Cortex of kidney (tissue), 1 donor: ENCODE data around the gene FRMD4A.

ENCODE experiments used
- DNase-seq: peaks from one replicate; lab custom pipeline; 2025; lab: John Stamatoyannopoulos, UW

The FRMD4A gene

DNA sequence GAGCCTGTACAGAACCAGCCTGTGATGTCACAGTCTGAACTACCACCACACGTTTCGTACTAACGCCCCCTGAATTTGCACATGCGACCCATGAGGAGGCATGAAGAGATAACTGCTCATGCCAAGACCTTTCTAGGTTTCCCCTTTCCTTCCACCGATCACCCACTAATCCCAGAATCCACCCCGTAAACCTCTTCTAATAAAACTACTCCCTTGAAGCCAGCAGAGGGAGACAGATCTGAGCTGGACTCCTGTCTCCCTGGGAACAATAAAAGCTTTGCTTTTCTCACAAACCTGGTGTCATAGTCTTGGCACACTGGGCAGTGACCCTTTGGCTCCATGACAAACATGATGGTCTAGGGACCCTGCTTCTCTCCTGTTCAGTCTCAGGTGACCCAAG, 144.5 kb downstream of the FRMD4A start:
- no peak for DNase-seq

- DNase-seq = no peak
Measured at GRCh38 chr10:14185316-14186045, 145.2 kb downstream of the FRMD4A start.

- no peak for DNase-seq
Measured at GRCh38 chr10:14184841-14185315, 145.8 kb downstream of the FRMD4A start.

GRCh38 chr10:14182781-14183180, 147.9 kb downstream of the FRMD4A start:
- DNase-seq = no peak

DNA sequence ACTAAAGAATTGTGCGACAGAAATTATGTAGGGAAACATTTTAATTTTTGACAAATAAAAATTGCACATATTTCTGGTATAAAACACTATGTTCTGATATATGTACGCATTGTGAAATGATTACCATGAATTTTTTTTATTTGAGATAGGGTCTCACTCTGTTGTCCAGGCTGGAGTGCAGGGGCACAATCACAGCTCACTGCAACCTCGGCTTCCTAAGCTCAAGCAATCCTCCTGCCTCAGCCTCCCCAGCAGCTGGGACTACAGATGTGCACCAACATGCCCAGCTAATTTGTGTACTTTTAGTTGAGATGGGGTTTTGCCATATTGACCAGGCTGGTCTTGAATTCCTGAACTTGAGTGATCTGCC, 149.2 kb downstream of the FRMD4A start:
- DNase-seq = no peak

GRCh38 chr10:14180911-14181566, 149.7 kb downstream of the FRMD4A start:
- no peak for DNase-seq

DNA sequence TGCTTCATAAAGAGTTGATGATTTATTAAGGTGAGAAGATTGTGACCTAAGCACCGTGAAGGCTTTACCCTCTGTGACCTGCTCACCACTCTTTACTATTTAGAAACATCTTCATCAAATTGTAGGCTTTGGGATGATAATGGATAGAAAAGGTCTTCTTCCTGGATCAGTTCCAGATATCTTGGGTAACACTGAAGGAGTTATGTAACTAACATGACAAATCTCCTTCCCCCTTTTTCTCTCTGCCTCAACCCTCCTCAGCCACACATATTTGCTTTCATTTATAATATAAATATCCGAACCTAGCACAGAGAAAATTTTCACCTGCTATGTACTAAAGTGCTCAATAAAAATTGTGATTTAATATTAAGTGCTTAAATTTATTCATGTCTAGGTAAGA, 151.5 kb downstream of the FRMD4A start:
- DNase-seq = no peak

DNA sequence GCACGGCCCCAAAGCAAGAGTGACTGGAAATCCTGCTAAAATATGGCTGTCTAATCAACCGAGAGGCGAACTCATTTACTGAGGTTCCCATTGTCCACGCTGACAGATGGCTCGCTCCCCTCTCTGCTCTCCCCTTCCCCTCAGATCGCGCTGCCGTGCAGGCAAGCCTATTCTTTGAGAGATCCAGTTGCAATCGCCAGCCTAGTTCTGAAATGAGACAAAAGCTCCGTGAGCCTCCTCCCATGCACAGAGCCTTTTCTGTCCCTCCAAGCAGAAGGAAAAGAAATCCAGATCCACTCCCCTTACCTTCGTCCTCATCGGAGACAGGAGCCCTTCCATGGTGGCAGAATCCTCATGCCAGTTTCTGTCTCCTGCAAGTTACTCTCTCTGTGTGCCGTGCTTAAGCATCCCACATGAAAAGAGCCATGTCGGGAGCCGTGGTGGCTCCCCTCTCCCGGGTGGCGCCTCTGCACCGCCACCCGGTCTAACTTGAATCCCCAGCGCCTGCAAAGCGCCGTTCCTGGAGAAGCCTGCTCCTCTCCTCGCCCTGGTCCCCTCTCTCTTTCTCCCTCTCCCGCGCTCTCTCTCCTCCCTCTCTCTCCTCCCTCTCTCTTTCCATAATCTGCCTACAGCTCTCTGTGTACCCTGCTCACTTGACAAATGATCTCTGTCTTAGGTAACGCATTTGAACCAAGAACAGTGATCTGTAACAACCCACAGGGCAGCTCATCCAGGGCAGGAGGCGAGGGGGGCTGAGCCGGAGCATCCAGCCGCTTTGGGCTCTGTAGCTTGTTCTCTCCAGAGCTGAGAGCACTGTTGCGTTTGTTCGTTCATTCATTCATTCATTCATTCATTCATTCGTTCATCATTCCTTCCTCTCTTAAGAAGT, 156.8 kb downstream of the FRMD4A start:
- no peak for DNase-seq

DNA sequence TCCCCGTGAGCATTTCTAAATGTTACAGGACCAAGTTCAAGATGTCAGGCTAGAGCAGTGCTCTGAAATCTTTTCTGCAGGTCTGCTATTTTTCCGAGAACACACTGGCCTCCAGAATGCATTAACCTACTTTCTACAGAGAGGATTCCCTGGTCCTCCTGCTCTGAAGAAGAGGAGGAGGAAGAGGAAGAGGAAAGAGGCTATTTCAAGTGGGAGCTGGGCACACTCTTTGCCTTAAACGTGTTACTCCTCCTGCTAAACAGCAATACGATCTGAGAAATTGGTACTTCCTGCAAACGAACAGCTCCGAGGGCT, 157.4 kb downstream of the FRMD4A start:
- DNase-seq = no peak

DNA sequence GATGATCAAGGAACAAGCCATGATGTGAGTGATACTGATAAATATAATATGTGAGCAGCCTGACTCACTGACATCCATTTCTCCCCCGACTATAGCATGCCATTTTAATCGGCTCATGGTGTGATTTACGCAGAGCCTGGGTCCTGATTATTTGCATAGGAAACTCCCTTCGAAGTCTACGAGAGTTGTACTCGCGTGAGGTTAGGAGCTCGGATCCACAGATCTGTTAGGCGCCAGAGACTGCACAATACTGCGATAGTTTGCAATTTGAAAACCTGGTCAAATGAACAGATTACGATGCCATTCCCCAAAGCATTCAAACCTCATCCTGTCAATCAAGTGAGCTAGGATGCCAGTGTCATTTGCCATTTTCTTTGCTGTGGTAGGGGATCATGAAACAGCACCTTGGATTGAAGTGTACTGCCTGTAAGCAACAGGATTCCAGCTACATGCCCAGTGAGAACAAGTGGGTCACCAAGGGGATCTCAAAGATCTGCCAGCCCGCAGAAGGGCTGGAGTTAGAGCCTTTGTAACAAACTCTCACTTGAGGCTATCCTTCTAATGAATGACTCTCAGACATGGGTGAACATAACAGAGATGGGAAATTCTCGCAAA, 158.3 kb downstream of the FRMD4A start:
- DNase-seq = no peak

DNA sequence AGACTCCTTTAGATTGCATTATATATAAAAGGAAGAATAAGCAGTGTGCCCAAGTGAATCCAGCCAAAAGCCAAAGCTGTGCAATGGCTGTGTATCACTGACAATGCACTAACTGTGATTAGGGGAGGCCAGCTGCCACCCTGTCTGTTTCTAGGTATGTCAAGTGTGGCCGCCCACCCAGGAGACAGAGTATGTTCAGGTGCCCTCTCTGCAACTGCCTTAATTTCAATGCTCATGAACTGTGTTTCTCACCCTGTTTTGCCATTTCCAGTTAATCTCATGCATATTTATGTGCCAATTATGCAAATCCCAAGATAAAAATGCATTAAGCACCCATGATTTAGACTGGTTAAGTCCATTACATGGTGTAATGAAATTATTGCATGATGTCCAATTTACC, 159.4 kb downstream of the FRMD4A start:
- DNase-seq = no peak

- no peak for DNase-seq
Measured at GRCh38 chr10:14163377-14164086, 167.2 kb downstream of the FRMD4A start.

DNA sequence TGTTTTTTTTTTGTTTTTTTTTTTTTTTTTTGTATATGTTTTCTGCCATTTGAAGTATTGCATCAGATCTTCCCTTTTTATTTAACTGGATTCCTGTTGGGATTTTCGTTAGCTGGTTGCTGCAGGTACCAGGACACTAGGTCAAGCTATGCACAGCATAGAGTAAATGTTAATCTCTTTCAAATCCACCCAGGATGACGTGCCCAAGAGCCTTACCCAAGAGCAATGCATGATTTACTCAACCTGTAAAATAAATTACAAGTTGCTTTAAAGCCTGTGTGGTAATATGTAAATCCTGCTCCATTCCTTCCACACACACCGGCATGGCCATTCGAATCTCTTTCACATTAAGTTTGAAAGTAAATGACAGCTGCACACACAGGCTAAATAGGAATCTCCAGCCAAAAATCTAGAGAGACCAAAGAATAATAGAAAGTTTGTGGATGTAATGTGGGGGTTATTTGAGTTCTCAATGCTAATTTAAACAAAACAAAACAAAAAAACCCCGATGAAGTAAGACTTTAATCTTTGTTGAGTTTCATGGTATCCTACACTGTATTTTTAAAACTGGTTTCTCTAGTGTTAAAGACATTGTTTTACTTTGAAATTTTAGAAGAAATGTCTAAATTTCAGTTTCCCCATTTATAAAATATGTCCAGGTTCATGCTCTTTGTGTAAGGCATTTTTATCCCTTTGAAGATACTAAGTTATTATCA, 167.9 kb downstream of the FRMD4A start:
- no peak for DNase-seq

GRCh38 chr10:14162061-14162460, 168.7 kb downstream of the FRMD4A start:
- no peak for DNase-seq

GRCh38 chr10:14160299-14160698, 170.4 kb downstream of the FRMD4A start:
- no peak for DNase-seq

DNA sequence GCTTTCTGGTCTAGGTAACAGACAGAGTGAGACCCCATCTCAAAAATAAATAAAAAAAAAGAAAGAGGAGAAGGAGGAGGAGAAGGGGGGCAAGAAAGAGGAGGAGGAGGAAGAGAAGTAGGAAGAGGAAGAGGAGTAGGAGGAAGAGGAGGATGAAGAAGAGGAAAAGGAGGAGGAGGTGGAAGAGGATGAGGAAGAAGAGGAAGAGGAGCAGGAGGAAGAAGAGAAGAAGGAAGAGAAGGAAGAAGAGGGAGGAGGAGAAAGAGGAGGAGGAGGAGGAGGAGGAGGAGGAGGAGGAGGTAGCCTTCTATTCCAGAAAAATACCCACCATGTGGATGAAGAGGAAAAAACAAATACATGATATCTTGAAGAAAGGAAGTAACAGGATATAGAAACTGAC, 172.1 kb downstream of the FRMD4A start:
- DNase-seq = no peak

DNA sequence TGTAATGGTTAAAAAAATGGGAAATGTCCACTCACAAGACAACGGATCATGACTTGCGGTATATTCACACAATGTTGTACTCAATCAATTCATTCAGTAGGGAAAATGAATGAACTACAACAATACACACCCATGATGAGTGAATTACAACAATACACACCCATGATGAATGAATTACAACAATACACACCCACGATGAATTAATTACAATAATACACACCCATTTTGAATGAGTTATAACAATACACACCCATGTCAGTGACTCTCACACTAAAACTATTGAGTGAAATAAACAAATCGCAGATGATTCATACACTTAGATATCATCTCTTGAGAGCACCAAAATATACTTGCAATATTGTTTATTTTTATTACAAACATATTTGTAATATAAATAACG, 174.6 kb downstream of the FRMD4A start:
- no peak for DNase-seq

GRCh38 chr10:14153570-14154055, 177.1 kb downstream of the FRMD4A start:
- no peak for DNase-seq

DNA sequence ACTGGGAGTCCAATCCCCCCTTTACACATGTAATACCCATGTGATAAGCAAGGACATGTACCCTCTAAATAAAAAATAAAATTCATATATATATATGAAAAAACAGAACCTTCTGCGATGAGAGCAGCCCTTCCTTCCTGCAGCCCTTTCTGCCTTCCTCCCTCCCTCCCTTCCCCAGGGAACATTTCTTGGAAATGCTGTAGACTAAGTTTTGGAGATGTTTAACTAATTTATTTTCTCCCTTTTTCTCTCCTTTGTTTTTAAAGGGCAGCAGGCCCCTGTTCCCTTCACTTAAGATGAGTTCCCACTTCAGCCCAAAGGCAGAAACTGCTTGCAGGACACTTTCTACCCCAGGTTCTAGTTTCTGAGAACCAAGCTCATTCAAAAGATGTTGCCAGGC, 179.2 kb downstream of the FRMD4A start:
- DNase-seq = no peak

DNA sequence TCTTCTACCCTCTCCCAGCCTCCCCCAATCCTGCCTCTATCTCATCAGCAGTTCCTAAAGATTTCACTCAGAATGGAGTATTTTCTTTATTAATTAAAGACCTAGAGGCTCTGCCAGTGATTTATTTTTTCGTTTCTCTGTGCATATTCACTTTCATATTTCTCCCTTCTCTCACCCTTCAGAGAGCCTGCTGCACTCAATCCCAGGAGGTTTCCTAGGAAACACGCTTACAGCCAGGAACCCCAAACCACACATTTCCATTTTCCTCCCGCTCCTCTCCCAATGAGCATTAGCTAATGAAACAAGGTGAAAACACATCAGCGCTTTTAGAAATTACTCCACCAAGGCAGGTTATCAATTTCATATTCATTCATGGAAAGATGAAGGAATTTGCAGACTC, 180.2 kb downstream of the FRMD4A start:
- no peak for DNase-seq

GRCh38 chr10:14146501-14146900, 184.2 kb downstream of the FRMD4A start:
- no peak for DNase-seq
